HCEC 1CT (cell line): ENCODE results near the gene MACROH2A1.

Experiments used
- DNase-seq: peaks from one replicate; pipeline ENCODE4 v3.0.0-alpha.2; 2017

MACROH2A1 gene

GRCh38 chr5:135349886-135350285, 49.1 kb downstream of the MACROH2A1 start:
- DNase-seq: no peak

- DNase-seq: no peak
These were observed 49.6 kb downstream of the MACROH2A1 start for GRCh38 chr5:135349451-135349850.

- no peak for DNase-seq
These were observed 50.1 kb downstream of the MACROH2A1 start for GRCh38 chr5:135348918-135349317.

- no peak for DNase-seq
These were observed 51.6 kb downstream of the MACROH2A1 start for GRCh38 chr5:135347392-135347791.

GRCh38 chr5:135345956-135346731, 52.9 kb downstream of the MACROH2A1 start:
- DNase-seq: no peak

- peak; percentile 40 for DNase-seq
These were observed 54.7 kb downstream of the MACROH2A1 start for GRCh38 chr5:135344349-135344748.

- DNase-seq: no peak
These were observed 55.6 kb downstream of the MACROH2A1 start for GRCh38 chr5:135343413-135343812.

GRCh38 chr5:135342551-135342875, 56.5 kb downstream of the MACROH2A1 start:
- DNase-seq: no peak

- DNase-seq: no peak
These were observed 57.1 kb downstream of the MACROH2A1 start for GRCh38 chr5:135341696-135342550.

GRCh38 chr5:135341016-135341666, 57.9 kb downstream of the MACROH2A1 start:
- no peak for DNase-seq

GRCh38 chr5:135340568-135340967, 58.5 kb downstream of the MACROH2A1 start:
- DNase-seq: no peak

- DNase-seq: no peak
These were observed 59.4 kb downstream of the MACROH2A1 start for GRCh38 chr5:135339623-135340022.

- DNase-seq: no peak
These were observed 59.8 kb downstream of the MACROH2A1 start for GRCh38 chr5:135339189-135339588.

GRCh38 chr5:135337064-135337463, 62.0 kb downstream of the MACROH2A1 start:
- DNase-seq: no peak

GRCh38 chr5:135335031-135335828, 63.8 kb downstream of the MACROH2A1 start:
- DNase-seq: no peak

GRCh38 chr5:135333732-135334515, 65.1 kb downstream of the MACROH2A1 start:
- peak; percentile 26 for DNase-seq

- peak; percentile 57 for DNase-seq
These were observed 66.4 kb downstream of the MACROH2A1 start for GRCh38 chr5:135332519-135333150.

GRCh38 chr5:135331612-135332011, 67.4 kb downstream of the MACROH2A1 start:
- no peak for DNase-seq

- no peak for DNase-seq
These were observed 68.3 kb downstream of the MACROH2A1 start for GRCh38 chr5:135330798-135331096.

- DNase-seq: no peak
These were observed 68.9 kb downstream of the MACROH2A1 start for GRCh38 chr5:135329913-135330797.
